T-helper 1 cell treated with Interleukin-12 subunit alpha and Interleukin-12 subunit beta and Interleukin-4 antibody, amounts not matched to agents 30 ng/mL and 1 ng/mL, for 36 hours (primary cell): ENCODE data around the gene PIGP. TPM values are rescaled to one million over a fixed set of nuclear protein-coding genes. Genes with fewer than 3 reads are reported as not detected.
"Not testable (repeated sequence)": the region's sequence is repeated elsewhere in the genome, so short reads cannot be mapped to it uniquely, and the experiment has no call there.

Experiments
- intact Hi-C: fragments of 100-400 bp; cut with micrococcal nuclease; formaldehyde crosslinking; loops from one replicate; pipeline ENCODE4 v1.15.1; 2024
- total RNA-seq: library from RNA; stranded (reverse); gene quantifications from 2 replicates; pipeline ENCODE4 v1.2.3, GENCODE V29; 2022

Gene PIGP
- total RNA-seq: 12.7 and 14.5 TPM in 2 replicates

GRCh38 chr21:37072988-37073416, at the start of gene PIGP, which contains the start of gene TTC3:
PIGP (minus strand) TSS chr21:37073071; CDS start chr21:37072515, 556 bp downstream.
TTC3 (plus strand) TSS chr21:37073254; CDS start chr21:37087258, 14,004 bp downstream.
- intact Hi-C loops: loop anchor here (1.0 to 10.0 kb wide), 11 partner anchors 66 to 1692 kb away; partner anchors contain the start of genes DOP1B, DYRK1A, HLCS and RIPPLY3

- intact Hi-C loops: no loop called here
Measured at GRCh38 chr21:37119421-37120218, 46.7 kb upstream of the PIGP start.

GRCh38 chr21:37118187-37118826, 45.4 kb upstream of the PIGP start:
- intact Hi-C loops: no loop called here

DNA sequence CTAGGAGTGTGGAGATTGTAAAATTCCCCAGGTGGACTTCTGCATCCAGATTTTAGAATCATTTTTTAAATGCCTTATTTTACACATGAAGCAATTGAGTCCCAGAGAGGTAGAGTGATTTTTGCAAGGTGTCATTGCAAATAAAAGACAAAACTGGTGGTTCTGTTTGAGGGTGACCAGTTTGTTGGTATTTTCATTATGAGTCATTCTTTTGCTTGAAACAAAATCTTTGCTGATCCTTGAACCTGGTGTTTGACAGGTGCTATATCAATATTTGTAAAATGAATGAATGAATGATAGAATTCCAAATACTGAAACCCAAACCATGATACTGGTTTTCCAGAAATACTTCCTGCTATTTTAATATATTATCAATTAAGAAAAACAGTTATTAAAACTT, 44.3 kb upstream of the PIGP start:
- intact Hi-C loops: no loop called here

- intact Hi-C loops: not testable (repeated sequence)
Measured at GRCh38 chr21:37116459-37116858, 43.6 kb upstream of the PIGP start.

DNA sequence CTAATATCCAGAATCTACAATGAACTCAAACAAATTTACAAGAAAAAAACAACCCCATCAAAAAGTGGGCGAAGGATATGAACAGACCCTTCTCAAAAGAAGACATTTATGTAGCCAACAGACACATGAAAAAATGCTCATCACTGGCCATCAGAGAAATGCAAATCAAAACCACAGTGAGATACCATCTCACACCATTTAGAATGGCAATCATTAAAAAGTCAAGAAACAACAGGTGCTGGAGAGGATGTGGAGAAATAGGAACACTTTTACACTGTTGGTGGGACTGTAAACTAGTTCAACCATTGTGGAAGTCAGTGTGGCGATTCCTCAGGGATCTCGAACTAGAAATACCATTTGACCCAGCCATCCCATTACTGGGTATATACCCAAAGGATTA, 41.4 kb upstream of the PIGP start:
- intact Hi-C loops: not testable (repeated sequence)

DNA sequence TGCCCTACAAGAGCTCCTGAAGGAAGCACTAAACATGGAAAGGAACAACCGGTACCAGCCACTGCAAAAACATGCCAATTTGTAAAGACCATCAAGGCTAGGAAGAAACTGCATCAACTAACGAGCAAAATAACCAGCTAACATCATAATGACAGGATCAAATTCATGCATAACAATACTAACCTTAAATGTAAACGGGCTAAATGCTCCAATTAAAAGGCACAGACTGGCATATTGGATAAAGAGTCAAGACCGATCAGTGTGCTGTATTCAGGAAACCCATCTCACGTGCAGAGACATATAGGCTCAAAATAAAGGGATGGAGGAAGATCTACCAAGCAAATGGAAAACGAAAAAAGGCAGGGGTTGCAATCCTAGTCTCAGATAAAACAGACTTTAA, 38.2 kb upstream of the PIGP start:
- intact Hi-C loops: not testable (repeated sequence)

DNA sequence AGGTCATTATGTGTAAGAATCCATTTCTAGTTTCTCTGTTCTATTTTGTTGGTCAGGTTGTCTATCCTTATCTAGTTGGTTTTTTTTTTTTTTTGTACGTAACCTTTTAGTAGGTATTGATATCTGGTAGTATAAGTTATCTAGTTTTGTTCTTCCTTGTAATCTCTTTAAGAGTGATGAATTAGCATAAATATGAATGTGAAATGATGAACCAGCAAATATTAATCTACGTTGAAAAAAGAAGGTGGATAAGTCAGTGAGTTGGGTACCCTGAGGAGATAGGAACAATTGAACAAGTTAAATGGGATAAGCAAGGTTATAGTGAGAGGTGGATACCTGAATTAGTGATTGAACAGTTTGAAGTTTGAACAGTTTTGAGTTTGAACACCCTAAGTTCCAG, 34.1 kb upstream of the PIGP start:
- intact Hi-C loops: no loop called here

DNA sequence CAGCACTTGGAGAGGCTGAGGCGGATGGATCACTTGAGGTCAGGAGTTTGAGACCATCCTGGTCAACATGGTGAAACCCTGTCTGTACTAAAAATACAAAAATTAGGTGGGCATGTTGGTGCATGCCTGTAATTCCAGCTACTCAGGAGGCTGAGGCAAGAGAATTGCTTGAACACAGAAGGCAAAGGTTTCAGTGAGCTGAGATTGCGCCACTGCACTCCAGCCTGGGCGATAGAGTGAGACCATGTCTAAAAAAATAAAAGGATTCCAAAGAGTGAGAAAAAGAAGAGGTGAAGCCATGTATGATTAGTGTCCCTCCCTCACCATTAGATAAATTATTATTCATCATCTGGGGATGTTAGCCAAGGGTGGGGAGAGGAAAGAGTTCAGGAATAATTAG, 29.9 kb upstream of the PIGP start:
- intact Hi-C loops: not testable (repeated sequence)

- intact Hi-C loops: no loop called here
Measured at GRCh38 chr21:37101384-37101783, 28.5 kb upstream of the PIGP start.

GRCh38 chr21:37100316-37100715, 27.4 kb upstream of the PIGP start:
- intact Hi-C loops: no loop called here

GRCh38 chr21:37098751-37099150, 25.9 kb upstream of the PIGP start:
- intact Hi-C loops: no loop called here

DNA sequence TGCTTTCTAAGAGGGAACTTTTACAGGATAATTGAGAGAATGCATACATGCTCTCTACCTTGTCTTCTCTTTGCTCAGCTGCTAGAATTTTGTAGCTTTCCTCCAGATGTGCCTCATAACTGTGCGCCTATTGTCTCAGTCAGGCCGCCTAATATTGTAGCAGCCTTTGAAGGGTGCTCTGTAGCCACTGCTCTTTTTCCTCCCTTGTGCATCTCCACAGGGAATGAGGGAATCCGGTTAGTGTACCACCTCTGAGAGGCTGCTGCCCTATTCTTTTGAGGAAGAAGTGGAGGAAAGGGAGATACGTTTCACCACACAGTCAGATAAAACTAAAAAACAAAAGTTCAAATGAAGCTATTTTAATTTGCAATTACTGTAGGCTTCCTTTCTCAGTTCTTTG, 22.9 kb upstream of the PIGP start:
- intact Hi-C loops: no loop called here

- intact Hi-C loops: no loop called here
Measured at GRCh38 chr21:37093977-37094376, 21.1 kb upstream of the PIGP start.

GRCh38 chr21:37088186-37088735, 15.4 kb upstream of the PIGP start:
- intact Hi-C loops: no loop called here

DNA sequence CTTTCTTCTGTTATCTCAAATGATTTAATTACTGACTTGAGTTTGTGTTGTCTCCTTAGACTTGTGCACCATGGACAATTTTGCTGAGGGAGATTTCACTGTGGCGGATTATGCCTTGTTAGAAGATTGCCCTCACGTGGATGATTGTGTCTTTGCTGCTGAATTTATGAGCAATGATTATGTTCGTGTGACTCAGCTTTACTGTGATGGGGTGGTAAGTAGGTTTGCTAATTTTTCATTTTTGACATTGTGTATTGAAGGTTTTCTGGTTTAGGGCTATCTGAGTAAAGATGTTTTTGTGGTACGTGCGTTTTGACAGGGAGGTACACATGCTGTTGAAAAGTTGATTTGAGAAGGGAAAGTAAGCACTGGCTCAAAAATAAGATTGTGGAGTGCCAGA, 14.3 kb upstream of the PIGP start:
- intact Hi-C loops: no loop called here

- intact Hi-C loops: no loop called here
Measured at GRCh38 chr21:37085726-37086125, 12.9 kb upstream of the PIGP start.

- intact Hi-C loops: no loop called here
Measured at GRCh38 chr21:37082856-37083528, 10.1 kb upstream of the PIGP start.

GRCh38 chr21:37082375-37082774, 9.5 kb upstream of the PIGP start:
- intact Hi-C loops: no loop called here

GRCh38 chr21:37079211-37079824, 6.4 kb upstream of the PIGP start:
- intact Hi-C loops: loop anchor here (1.0 to 10.0 kb wide), 4 partner anchors 140 to 1685 kb away; no protein-coding TSS in a partner anchor

- intact Hi-C loops: loop anchor here (10.0 kb wide), 3 partner anchors 357 to 1687 kb away; no protein-coding TSS in a partner anchor
Measured at GRCh38 chr21:37077403-37077802, 4.5 kb upstream of the PIGP start.
